ENCODE measurements around the gene GRIFIN.

DNA sequence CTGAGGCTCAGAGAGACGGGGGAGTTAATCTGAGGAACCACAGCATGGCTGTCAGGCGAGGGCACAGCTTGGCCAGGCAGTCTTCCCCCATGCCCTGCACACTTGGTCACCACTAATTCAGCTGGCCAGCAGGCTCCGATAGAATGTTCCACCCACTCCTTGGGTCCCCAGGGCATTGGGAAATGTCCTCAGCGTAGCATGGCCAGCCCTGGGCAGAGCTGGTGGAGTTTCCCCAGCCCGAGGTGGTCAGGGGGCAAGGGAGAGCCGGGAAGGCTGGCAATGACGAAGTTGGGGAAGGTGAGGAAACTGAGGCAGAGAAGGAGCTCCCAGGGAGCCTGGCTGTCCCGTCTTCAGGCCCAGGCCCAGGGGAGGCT, 12.1 kb upstream of the GRIFIN start:
- TF ChIP-seq, protein P1, sequence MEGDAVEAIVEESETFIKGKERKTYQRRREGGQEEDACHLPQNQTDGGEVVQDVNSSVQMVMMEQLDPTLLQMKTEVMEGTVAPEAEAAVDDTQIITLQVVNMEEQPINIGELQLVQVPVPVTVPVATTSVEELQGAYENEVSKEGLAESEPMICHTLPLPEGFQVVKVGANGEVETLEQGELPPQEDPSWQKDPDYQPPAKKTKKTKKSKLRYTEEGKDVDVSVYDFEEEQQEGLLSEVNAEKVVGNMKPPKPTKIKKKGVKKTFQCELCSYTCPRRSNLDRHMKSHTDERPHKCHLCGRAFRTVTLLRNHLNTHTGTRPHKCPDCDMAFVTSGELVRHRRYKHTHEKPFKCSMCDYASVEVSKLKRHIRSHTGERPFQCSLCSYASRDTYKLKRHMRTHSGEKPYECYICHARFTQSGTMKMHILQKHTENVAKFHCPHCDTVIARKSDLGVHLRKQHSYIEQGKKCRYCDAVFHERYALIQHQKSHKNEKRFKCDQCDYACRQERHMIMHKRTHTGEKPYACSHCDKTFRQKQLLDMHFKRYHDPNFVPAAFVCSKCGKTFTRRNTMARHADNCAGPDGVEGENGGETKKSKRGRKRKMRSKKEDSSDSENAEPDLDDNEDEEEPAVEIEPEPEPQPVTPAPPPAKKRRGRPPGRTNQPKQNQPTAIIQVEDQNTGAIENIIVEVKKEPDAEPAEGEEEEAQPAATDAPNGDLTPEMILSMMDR (IDR thresholded peaks at IDR 0.05) = no peak
- TF ChIP-seq RCOR1 (IDR thresholded peaks at IDR 0.05; ENCODE audit: low read length) (no peak), FOXM1 (IDR thresholded peaks at IDR 0.05; ENCODE audit: low read depth) (no peak), MEF2A (IDR thresholded peaks at IDR 0.05; ENCODE audit: borderline replicate concordance, low read depth) (no peak), SMC3 (IDR thresholded peaks at IDR 0.05; ENCODE audit: low read depth, low read length) (no peak), TEAD4 (IDR thresholded peaks at IDR 0.05; ENCODE audit: borderline replicate concordance, insufficient read depth) (no peak), YY1 (IDR thresholded peaks at IDR 0.05; ENCODE audit: low read depth) (no peak), TAF1 (IDR thresholded peaks at IDR 0.05; ENCODE audit: borderline replicate concordance, low read depth, low read length) (no peak), POLR2AphosphoS5 (IDR thresholded peaks at IDR 0.05; ENCODE audit: low read depth, low read length) (no peak), FOSL2 (IDR thresholded peaks at IDR 0.05; ENCODE audit: borderline replicate concordance, low read depth) (no peak), RAD21 (IDR thresholded peaks at IDR 0.05; ENCODE audit: low read length) (no peak), NRF1 (IDR thresholded peaks at IDR 0.05; ENCODE audit: low read depth, low read length) (no peak)
- TF ChIP-seq, protein P2, sequence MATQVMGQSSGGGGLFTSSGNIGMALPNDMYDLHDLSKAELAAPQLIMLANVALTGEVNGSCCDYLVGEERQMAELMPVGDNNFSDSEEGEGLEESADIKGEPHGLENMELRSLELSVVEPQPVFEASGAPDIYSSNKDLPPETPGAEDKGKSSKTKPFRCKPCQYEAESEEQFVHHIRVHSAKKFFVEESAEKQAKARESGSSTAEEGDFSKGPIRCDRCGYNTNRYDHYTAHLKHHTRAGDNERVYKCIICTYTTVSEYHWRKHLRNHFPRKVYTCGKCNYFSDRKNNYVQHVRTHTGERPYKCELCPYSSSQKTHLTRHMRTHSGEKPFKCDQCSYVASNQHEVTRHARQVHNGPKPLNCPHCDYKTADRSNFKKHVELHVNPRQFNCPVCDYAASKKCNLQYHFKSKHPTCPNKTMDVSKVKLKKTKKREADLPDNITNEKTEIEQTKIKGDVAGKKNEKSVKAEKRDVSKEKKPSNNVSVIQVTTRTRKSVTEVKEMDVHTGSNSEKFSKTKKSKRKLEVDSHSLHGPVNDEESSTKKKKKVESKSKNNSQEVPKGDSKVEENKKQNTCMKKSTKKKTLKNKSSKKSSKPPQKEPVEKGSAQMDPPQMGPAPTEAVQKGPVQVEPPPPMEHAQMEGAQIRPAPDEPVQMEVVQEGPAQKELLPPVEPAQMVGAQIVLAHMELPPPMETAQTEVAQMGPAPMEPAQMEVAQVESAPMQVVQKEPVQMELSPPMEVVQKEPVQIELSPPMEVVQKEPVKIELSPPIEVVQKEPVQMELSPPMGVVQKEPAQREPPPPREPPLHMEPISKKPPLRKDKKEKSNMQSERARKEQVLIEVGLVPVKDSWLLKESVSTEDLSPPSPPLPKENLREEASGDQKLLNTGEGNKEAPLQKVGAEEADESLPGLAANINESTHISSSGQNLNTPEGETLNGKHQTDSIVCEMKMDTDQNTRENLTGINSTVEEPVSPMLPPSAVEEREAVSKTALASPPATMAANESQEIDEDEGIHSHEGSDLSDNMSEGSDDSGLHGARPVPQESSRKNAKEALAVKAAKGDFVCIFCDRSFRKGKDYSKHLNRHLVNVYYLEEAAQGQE (IDR thresholded peaks at IDR 0.05; ENCODE audit: low read depth, low read length) = no peak
- TF ChIP-seq, protein P3, sequence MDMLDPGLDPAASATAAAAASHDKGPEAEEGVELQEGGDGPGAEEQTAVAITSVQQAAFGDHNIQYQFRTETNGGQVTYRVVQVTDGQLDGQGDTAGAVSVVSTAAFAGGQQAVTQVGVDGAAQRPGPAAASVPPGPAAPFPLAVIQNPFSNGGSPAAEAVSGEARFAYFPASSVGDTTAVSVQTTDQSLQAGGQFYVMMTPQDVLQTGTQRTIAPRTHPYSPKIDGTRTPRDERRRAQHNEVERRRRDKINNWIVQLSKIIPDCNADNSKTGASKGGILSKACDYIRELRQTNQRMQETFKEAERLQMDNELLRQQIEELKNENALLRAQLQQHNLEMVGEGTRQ (IDR thresholded peaks at IDR 0.05; ENCODE audit: borderline replicate concordance, low read depth, low read length) = no peak

Measured in SK-N-SH (cell line).